GM19025 (cell line): Measurements from ENCODE around the gene CMIP.

Experiments
- ATAC-seq: cut with Tn5 transposase; IDR thresholded peaks from one replicate; pipeline ENCODE4 v1.9.1; 2021; ENCODE audit warnings: mild to moderate bottlenecking, low read depth, moderate library complexity; ENCODE audit not compliant: unreplicated experiment

Gene CMIP

GRCh38 chr16:81526199-81526598, 81.6 kb downstream of the CMIP start:
- ATAC-seq, result no peak

- no peak for ATAC-seq
Observed at GRCh38 chr16:81526935-81527334, 82.3 kb downstream of the CMIP start.

GRCh38 chr16:81527477-81528178, 83.0 kb downstream of the CMIP start:
- no peak for ATAC-seq

- ATAC-seq, result no peak
Observed at GRCh38 chr16:81528256-81528655, 83.6 kb downstream of the CMIP start.

GRCh38 chr16:81530296-81530721, 85.7 kb downstream of the CMIP start:
- no peak for ATAC-seq

GRCh38 chr16:81530814-81531213, 86.2 kb downstream of the CMIP start:
- ATAC-seq, result no peak

- no peak for ATAC-seq
Observed at GRCh38 chr16:81531419-81531821, 86.8 kb downstream of the CMIP start.

GRCh38 chr16:81532491-81533174, 88.0 kb downstream of the CMIP start:
- no peak for ATAC-seq

- ATAC-seq, result no peak
Observed at GRCh38 chr16:81533175-81533507, 88.5 kb downstream of the CMIP start.

- ATAC-seq, result no peak
Observed at GRCh38 chr16:81535679-81536360, 91.2 kb downstream of the CMIP start.

GRCh38 chr16:81536648-81537047, 92.0 kb downstream of the CMIP start:
- ATAC-seq, result no peak

- ATAC-seq, result no peak
Observed at GRCh38 chr16:81537721-81538561, 93.3 kb downstream of the CMIP start.

GRCh38 chr16:81539009-81539758, 94.6 kb downstream of the CMIP start:
- no peak for ATAC-seq

- ATAC-seq, result no peak
Observed at GRCh38 chr16:81539759-81540472, 95.3 kb downstream of the CMIP start.

GRCh38 chr16:81541314-81541713, 96.7 kb downstream of the CMIP start:
- ATAC-seq, result no peak

GRCh38 chr16:81542609-81543570, 98.3 kb downstream of the CMIP start:
- no peak for ATAC-seq

GRCh38 chr16:81543571-81543970, 99.0 kb downstream of the CMIP start:
- no peak for ATAC-seq

GRCh38 chr16:81544261-81544660, 99.7 kb downstream of the CMIP start:
- ATAC-seq, result no peak
